SK-N-SH treated with all-trans-retinoic acid at 6 μM for 48 hours (cell line): ENCODE measurements around the gene GTPBP3.

Experiments used
- ARNTL ChIP-seq: fragments of 450-650 bp; formaldehyde crosslinking; IDR thresholded peaks from 2 replicates; pipeline ENCODE4 v1.5.0; 2020; ENCODE audit warnings: low read depth, mild to moderate bottlenecking, moderate library complexity, borderline replicate concordance
- RARB ChIP-seq: fragments of 250-450 bp; sonication (Bioruptor Pico); IDR thresholded peaks from 2 replicates; pipeline ENCODE4 v1.8.0; 2021; ENCODE audit warnings: mild to moderate bottlenecking, moderate library complexity
- SNAI2 ChIP-seq: fragments of 250-450 bp; sonication (Bioruptor Pico); IDR thresholded peaks from 2 replicates; pipeline ENCODE4 v1.5.0; 2020; ENCODE audit warnings: mild to moderate bottlenecking, moderate library complexity
- TF ChIP-seq, protein P1 (sequence below): fragments of 250-450 bp; sonication (Bioruptor Pico); IDR thresholded peaks from 2 replicates; pipeline ENCODE4 v1.5.1; 2021; ENCODE audit warnings: mild to moderate bottlenecking, moderate library complexity

DNA sequence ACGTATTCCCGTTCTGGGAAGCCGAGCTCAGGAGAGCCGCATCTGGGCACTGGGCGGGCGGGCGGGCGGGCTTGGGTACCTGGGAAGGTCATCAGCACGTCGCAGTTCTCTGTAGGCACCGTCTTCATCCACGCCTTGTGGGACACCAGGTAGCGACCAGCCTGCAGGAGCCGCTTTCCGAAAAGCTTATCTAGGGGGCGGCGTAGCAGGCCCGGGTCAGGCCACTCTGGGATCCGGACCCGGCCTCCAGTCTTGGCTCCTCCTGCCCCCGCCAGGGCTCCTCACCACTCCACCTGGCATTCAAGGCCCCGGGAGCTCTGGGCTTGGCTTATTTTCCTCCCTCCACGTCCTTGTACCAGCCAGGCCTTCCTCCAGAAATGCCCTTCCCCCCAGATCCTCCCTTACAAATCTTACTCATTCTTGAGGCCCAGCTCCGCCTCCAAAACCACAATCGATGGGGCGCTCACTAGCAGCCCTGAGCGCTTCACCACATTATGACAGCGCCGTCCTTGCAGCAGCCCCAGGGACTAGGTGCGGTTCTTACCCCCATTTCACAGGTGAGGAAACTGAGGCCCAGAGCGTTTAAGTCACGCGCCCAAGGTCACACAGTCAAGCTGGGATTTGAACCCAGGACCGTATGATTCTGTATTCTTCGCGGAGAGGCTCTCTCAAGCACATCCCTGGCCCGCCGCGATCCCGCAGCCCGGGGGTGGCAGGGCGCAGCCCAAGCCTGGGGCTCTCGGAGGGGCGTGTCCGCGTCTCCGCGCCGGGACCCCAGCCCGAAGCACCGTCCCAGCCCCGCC lies 3.5 kb upstream of the GTPBP3 start:
- TF ChIP-seq ARNTL = no peak
- TF ChIP-seq, protein P1, sequence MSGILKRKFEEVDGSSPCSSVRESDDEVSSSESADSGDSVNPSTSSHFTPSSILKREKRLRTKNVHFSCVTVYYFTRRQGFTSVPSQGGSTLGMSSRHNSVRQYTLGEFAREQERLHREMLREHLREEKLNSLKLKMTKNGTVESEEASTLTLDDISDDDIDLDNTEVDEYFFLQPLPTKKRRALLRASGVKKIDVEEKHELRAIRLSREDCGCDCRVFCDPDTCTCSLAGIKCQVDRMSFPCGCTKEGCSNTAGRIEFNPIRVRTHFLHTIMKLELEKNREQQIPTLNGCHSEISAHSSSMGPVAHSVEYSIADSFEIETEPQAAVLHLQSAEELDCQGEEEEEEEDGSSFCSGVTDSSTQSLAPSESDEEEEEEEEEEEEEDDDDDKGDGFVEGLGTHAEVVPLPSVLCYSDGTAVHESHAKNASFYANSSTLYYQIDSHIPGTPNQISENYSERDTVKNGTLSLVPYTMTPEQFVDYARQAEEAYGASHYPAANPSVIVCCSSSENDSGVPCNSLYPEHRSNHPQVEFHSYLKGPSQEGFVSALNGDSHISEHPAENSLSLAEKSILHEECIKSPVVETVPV (CRISPR knock-in tag) = no peak
- TF ChIP-seq SNAI2 (CRISPR knock-in tag) = no peak
- TF ChIP-seq RARB = no peak
